ENCODE measurements around the gene NEO1. TPM values are rescaled to one million over a fixed set of nuclear protein-coding genes. Genes with fewer than 3 reads are reported as not detected.

Gene NEO1
- total RNA-seq, 5 donors from 2014 or later (not counting 1 experiment from before 2014, with no cell fraction given), result 5.0 to 16.6 (median 10.2) TPM

GRCh38 chr15:73028031-73028430 lies 24.2 kb upstream of the NEO1 start:
- no peak for ATAC-seq (replicated peaks in 1 of 4)
- no peak for DNase-seq
- Mint-ChIP-seq H3K27me3 (peaks cover 31 to 38% of the 10 kb centered on the region in 2 donors), H3K9me3 (no peaks in the 10 kb centered on the region), H3K4me3 (no peak overlapping the region), H3K27ac (no peak overlapping the region), H3K36me3 (no peaks in the 10 kb centered on the region), H3K4me1 (no peaks in the 10 kb centered on the region)
- H3K4me1 ChIP-seq (ENCODE audit: control insufficient read depth in 1 of 2, extremely low read depth in 1 of 2, insufficient read depth in 2 of 2, low read length in 2 of 2), result no peaks in the 10 kb centered on the region
- no peak overlapping the region for H3K27ac ChIP-seq (ENCODE audit: low read length)
- H3K36me3 ChIP-seq (ENCODE audit: control insufficient read depth in 2 of 2, extremely low read depth in 1 of 2, insufficient read depth in 1 of 2, low read length in 1 of 2), result no peaks in the 10 kb centered on the region
- ChIA-PET POLR2A (no interaction called here), CTCF (no interaction called here)
- no peaks in the 10 kb centered on the region for H3K9me3 ChIP-seq
- H3K4me3 ChIP-seq (ENCODE audit: control insufficient read depth in 1 of 2, extremely low read depth in 1 of 2, low read length in 1 of 2), result no peak overlapping the region
- WGBS (ENCODE audit: insufficient coverage), result 93% methylated on average over 4 of the region's 6 CpGs
- peaks cover 9 to 21% of the 10 kb centered on the region in 2 experiments for H3K27me3 ChIP-seq (replicated peaks in 1 of 2; ENCODE audit: control insufficient read depth in 2 of 2, extremely low read depth in 1 of 2, insufficient read depth in 2 of 2, low read length in 1 of 2)

GRCh38 chr15:73028831-73029451 lies 23.3 kb upstream of the NEO1 start:
- DNase-seq, result no peak
- Mint-ChIP-seq H3K4me1 (no peaks in the 10 kb centered on the region), H3K4me3 (no peak overlapping the region), H3K27ac (no peak overlapping the region), H3K9me3 (no peaks in the 10 kb centered on the region), H3K27me3 (peaks cover 32 to 38% of the 10 kb centered on the region in 2 donors), H3K36me3 (no peaks in the 10 kb centered on the region)
- Histone ChIP-seq H3K9me3 (no peaks in the 10 kb centered on the region), H3K36me3 (ENCODE audit: control insufficient read depth in 2 of 2, extremely low read depth in 1 of 2, insufficient read depth in 1 of 2, low read length in 1 of 2) (no peaks in the 10 kb centered on the region), H3K27ac (ENCODE audit: low read length) (no peak overlapping the region), H3K4me3 (ENCODE audit: control insufficient read depth in 1 of 2, extremely low read depth in 1 of 2, low read length in 1 of 2) (no peak overlapping the region), H3K27me3 (replicated peaks in 1 of 2; ENCODE audit: control insufficient read depth in 2 of 2, extremely low read depth in 1 of 2, insufficient read depth in 2 of 2, low read length in 1 of 2) (peaks cover 12 to 15% of the 10 kb centered on the region in 2 experiments), H3K4me1 (ENCODE audit: control insufficient read depth in 1 of 2, extremely low read depth in 1 of 2, insufficient read depth in 2 of 2, low read length in 2 of 2) (no peaks in the 10 kb centered on the region)
- WGBS (ENCODE audit: insufficient coverage), result 60% methylated on average over 2 of the region's 7 CpGs
- ATAC-seq (replicated peaks in 1 of 4), result no peak
- ChIA-PET CTCF (no interaction called here), POLR2A (no interaction called here)

DNA sequence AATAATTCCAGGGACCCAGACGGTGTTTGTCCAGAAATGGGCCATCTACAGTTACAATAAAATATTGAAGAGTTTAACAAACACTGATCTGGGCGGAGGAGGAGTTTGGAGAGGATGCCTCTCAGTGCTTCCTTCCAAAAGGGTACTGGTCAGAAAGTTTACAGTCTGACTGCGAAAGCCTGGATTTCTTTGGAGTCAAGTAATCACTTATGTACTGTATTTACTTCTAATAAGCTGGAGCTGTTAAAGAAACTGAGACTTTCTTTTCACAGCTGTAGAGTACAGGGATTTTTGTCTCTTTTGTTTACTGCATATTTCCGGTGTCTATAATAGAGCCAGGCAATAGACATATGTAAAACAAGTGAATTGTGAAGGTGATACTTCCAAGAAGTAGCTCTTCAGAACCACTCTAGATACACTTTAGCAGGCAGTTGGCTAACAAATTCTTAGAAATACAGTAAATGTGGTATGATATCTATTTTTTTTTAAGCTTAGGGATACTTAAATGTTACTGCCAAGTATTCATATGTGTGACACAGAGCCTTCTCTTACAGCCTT lies 22.1 kb upstream of the NEO1 start:
- Mint-ChIP-seq H3K9me3 (no peaks in the 10 kb centered on the region), H3K4me3 (no peak overlapping the region), H3K27ac (no peak overlapping the region), H3K27me3 (peaks cover 30 to 35% of the 10 kb centered on the region in 2 donors), H3K36me3 (no peaks in the 10 kb centered on the region), H3K4me1 (no peaks in the 10 kb centered on the region)
- no peak for DNase-seq
- H3K27me3 ChIP-seq (replicated peaks in 1 of 2; ENCODE audit: control insufficient read depth in 2 of 2, extremely low read depth in 1 of 2, insufficient read depth in 2 of 2, low read length in 1 of 2), result peaks cover 11 to 12% of the 10 kb centered on the region in 2 experiments
- 60% methylated on average over 1 of the region's 4 CpGs for WGBS (ENCODE audit: insufficient coverage)
- H3K27ac ChIP-seq (ENCODE audit: low read length), result no peak overlapping the region
- no peaks in the 10 kb centered on the region for H3K4me1 ChIP-seq (ENCODE audit: control insufficient read depth in 1 of 2, extremely low read depth in 1 of 2, insufficient read depth in 2 of 2, low read length in 2 of 2)
- no peak overlapping the region for H3K4me3 ChIP-seq (ENCODE audit: control insufficient read depth in 1 of 2, extremely low read depth in 1 of 2, low read length in 1 of 2)
- ATAC-seq (replicated peaks in 1 of 4), result no peak
- CTCF ChIA-PET, result no interaction called here
- POLR2A ChIA-PET, result no interaction called here
- H3K9me3 ChIP-seq, result no peaks in the 10 kb centered on the region
- H3K36me3 ChIP-seq (ENCODE audit: control insufficient read depth in 2 of 2, extremely low read depth in 1 of 2, insufficient read depth in 1 of 2, low read length in 1 of 2), result no peaks in the 10 kb centered on the region

DNA sequence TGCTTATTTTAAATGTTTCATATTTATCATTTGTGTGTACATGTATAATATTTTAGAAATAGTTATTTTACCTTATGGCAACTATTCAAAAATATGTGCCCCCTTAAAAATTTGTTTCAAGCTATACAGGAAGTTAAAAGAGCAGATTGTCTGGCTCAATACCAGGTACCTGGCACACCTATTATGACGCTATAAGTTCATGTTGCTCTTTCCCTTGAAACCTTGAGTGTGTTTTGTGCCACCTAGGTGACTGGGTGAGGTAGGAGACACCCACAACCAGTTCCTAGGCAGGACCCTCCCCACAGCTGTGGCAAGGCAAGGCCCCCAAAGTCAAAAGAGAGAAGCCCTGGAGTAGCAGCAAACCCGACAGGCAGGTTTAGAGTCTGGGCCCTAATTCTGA lies 20.6 kb upstream of the NEO1 start:
- WGBS (ENCODE audit: insufficient coverage), result 67% methylated on average over 1 of the region's 2 CpGs
- DNase-seq, result no peak
- no peak overlapping the region for H3K27ac ChIP-seq (ENCODE audit: low read length)

GRCh38 chr15:73033611-73034010 lies 18.7 kb upstream of the NEO1 start:
- WGBS (ENCODE audit: insufficient coverage), result no CpG with 5 or more reads among the region's 5 CpGs
- H3K9me3 ChIP-seq, result no peaks in the 10 kb centered on the region
- CTCF ChIA-PET, result no interaction called here
- POLR2A ChIA-PET, result interaction anchor here in 1 of 2 donors (0.6 kb wide), 1 partner anchor 1052 kb away, joined by 9 read pairs; no protein-coding TSS in a partner anchor
- ATAC-seq (replicated peaks in 1 of 4), result no peak
- H3K4me1 Mint-ChIP-seq, result no peaks in the 10 kb centered on the region
- peaks cover 4 to 20% of the 10 kb centered on the region in 2 experiments for H3K27me3 ChIP-seq (replicated peaks in 1 of 2; ENCODE audit: control insufficient read depth in 2 of 2, extremely low read depth in 1 of 2, insufficient read depth in 2 of 2, low read length in 1 of 2)
- H3K27ac Mint-ChIP-seq, result no peak overlapping the region
- H3K27me3 Mint-ChIP-seq, result peaks cover 12 to 15% of the 10 kb centered on the region in 2 donors
- no peak overlapping the region for H3K4me3 ChIP-seq (ENCODE audit: control insufficient read depth in 1 of 2, extremely low read depth in 1 of 2, low read length in 1 of 2)
- no peak overlapping the region for H3K27ac ChIP-seq (ENCODE audit: low read length)
- no peak for DNase-seq
- no peak overlapping the region for H3K4me3 Mint-ChIP-seq
- H3K36me3 ChIP-seq (ENCODE audit: control insufficient read depth in 2 of 2, extremely low read depth in 1 of 2, insufficient read depth in 1 of 2, low read length in 1 of 2), result no peaks in the 10 kb centered on the region
- H3K9me3 Mint-ChIP-seq, result no peaks in the 10 kb centered on the region
- no peaks in the 10 kb centered on the region for H3K4me1 ChIP-seq (ENCODE audit: control insufficient read depth in 1 of 2, extremely low read depth in 1 of 2, insufficient read depth in 2 of 2, low read length in 2 of 2)
- no peaks in the 10 kb centered on the region for H3K36me3 Mint-ChIP-seq

More for the DNA sequence above, 20.6 kb upstream of the NEO1 start:
- Histone ChIP-seq H3K9me3 (no peaks in the 10 kb centered on the region), H3K36me3 (ENCODE audit: control insufficient read depth in 2 of 2, extremely low read depth in 1 of 2, insufficient read depth in 1 of 2, low read length in 1 of 2) (no peaks in the 10 kb centered on the region), H3K4me3 (ENCODE audit: control insufficient read depth in 1 of 2, extremely low read depth in 1 of 2, low read length in 1 of 2) (no peak overlapping the region), H3K4me1 (ENCODE audit: control insufficient read depth in 1 of 2, extremely low read depth in 1 of 2, insufficient read depth in 2 of 2, low read length in 2 of 2) (no peaks in the 10 kb centered on the region), H3K27me3 (replicated peaks in 1 of 2; ENCODE audit: control insufficient read depth in 2 of 2, extremely low read depth in 1 of 2, insufficient read depth in 2 of 2, low read length in 1 of 2) (peaks cover 9 to 12% of the 10 kb centered on the region in 2 experiments)
- Mint-ChIP-seq H3K27ac (no peak overlapping the region), H3K4me1 (no peaks in the 10 kb centered on the region), H3K27me3 (peaks cover 22 to 28% of the 10 kb centered on the region in 2 donors), H3K4me3 (no peak overlapping the region), H3K36me3 (no peaks in the 10 kb centered on the region), H3K9me3 (no peaks in the 10 kb centered on the region)
- CTCF ChIA-PET, result interaction anchor here in 1 of 2 donors (0.5 kb wide), 1 partner anchor 196 kb away, joined by 4 read pairs; no protein-coding TSS in a partner anchor
- no peak for ATAC-seq (replicated peaks in 1 of 4)
- POLR2A ChIA-PET, result no interaction called here

DNA sequence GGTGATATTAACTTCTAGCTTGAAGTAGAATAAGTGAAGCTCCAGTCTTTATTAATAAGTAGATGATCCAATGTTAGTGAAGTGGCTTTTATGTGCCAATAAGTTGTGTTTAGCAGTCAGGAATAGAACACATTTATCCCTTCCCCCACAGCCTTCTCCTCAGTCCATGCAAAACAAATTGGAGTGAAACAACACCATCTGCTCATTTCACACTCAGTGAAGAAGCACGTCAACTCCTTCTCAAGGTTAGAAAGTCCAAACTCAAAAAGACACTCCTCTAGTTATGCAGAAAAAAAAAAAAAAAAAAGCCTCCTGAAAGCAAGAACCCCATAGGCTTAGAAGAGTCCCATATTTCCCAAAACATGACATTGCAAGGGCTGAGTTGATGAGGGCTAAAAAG lies 18.0 kb upstream of the NEO1 start:
- CTCF ChIA-PET, result no interaction called here
- 80% methylated on average over 1 of the region's 1 CpG for whole genome bisulfite sequencing (ENCODE audit: insufficient coverage)
- POLR2A ChIA-PET, result interaction anchor here in 1 of 2 donors (0.6 kb wide), 1 partner anchor 1052 kb away, joined by 9 read pairs; no protein-coding TSS in a partner anchor
- no peak overlapping the region for H3K4me3 ChIP-seq (ENCODE audit: control insufficient read depth in 1 of 2, extremely low read depth in 1 of 2, low read length in 1 of 2)
- Mint-ChIP-seq H3K9me3 (no peaks in the 10 kb centered on the region), H3K4me1 (no peaks in the 10 kb centered on the region), H3K27me3 (peaks cover 12 to 21% of the 10 kb centered on the region in 2 donors), H3K4me3 (no peak overlapping the region), H3K36me3 (no peaks in the 10 kb centered on the region), H3K27ac (no peak overlapping the region)
- no peaks in the 10 kb centered on the region for H3K4me1 ChIP-seq (ENCODE audit: control insufficient read depth in 1 of 2, extremely low read depth in 1 of 2, insufficient read depth in 2 of 2, low read length in 2 of 2)
- no peak for DNase-seq
- no peak for ATAC-seq (replicated peaks in 1 of 4)
- H3K27ac ChIP-seq (ENCODE audit: low read length), result no peak overlapping the region
- H3K9me3 ChIP-seq, result no peaks in the 10 kb centered on the region
- H3K27me3 ChIP-seq (replicated peaks in 1 of 2; ENCODE audit: control insufficient read depth in 2 of 2, extremely low read depth in 1 of 2, insufficient read depth in 2 of 2, low read length in 1 of 2), result peaks cover 4 to 22% of the 10 kb centered on the region in 2 experiments
- no peaks in the 10 kb centered on the region for H3K36me3 ChIP-seq (ENCODE audit: control insufficient read depth in 2 of 2, extremely low read depth in 1 of 2, insufficient read depth in 1 of 2, low read length in 1 of 2)
